Sigmoid colon (tissue), 4 donors: Measurements from ENCODE around the gene DPY19L1.
"Not testable (repeated sequence)": the region's sequence is repeated elsewhere in the genome, so short reads cannot be mapped to it uniquely, and the experiment has no call there.

Experiments used
- CTCF ChIP-seq, 4 experiments: fragments of 450-650 bp in 3 of 4; fragments of 200-600 bp in 1 of 4; IDR thresholded peaks; one replicate each; pipeline ENCODE4 v1.5.1; 2016 to 2019; ENCODE audit warnings: antibody characterized with exemption in 4 of 4, mild to moderate bottlenecking in 3 of 4, moderate library complexity in 2 of 4
- POLR2A ChIP-seq, 2 donors: fragments of 450-650 bp; IDR thresholded peaks; one replicate each; pipeline ENCODE4 v1.6.1; 2016; ENCODE audit warnings: antibody characterized with exemption in 2 of 2, mild to moderate bottlenecking in 2 of 2, moderate library complexity in 2 of 2
- POLR2AphosphoS5 ChIP-seq, 4 donors: sonication (generic); formaldehyde crosslinking; IDR thresholded peaks; one replicate each; pipeline ENCODE4 v1.6.1; 2017; ENCODE audit warnings: antibody characterized with exemption in 4 of 4

DNA sequence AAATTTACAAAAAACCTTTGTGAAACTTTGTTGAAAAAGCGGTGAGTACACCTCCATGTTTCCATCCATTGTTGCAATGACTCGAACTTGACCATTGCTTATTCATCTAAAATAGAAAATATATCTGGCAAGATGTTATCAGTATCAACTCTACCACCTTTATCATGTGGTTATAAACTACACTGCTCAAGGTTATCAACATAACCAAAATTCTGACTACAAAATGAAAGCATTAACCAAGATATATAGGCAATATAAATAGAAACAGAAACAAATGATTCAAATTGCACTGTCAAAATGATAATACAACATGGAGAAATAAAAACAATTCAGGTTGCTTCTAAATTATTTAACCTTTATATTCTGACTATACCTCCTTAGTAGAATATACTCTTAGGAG, 58.2 kb downstream of the DPY19L1 start:
- not testable (repeated sequence) for TF ChIP-seq CTCF, POLR2AphosphoS5, POLR2A (IDR thresholded peaks at IDR 0.05)
